Activated CD4-positive, alpha-beta T cell treated with anti-CD3 and anti-CD28 coated beads, Interleukin-2, amount 50 U/mL, for 1 hour (primary cell): ENCODE results near the gene DHRSX.
"Not testable (repeated sequence)": the region's sequence is repeated elsewhere in the genome, so short reads cannot be mapped to it uniquely, and the experiment has no call there.

ENCODE experiments used
- DNase-seq: peaks from one replicate; pipeline ENCODE4 v3.0.0-alpha.2; 2020

Gene DHRSX

DNA sequence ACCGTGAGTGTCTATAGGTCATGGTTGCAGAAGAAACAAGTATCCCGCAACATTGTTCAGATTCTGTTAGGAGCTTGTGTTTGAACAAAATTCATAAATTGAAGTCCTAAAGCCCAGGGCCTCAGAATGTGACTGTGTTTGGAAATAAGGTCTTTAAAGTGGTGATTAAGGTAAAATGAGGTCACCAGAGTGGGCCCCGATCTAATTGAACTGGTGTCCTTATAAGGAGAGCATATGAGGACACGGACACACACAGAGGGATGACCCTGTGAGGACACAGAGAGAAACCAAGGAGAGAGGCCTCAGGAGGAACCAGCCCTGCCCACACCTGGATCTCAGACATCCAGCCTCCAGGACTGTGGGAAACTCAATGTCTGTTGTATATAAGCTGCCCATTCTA is 76.9 kb downstream of the DHRSX start:
- no peak for DNase-seq

DNA sequence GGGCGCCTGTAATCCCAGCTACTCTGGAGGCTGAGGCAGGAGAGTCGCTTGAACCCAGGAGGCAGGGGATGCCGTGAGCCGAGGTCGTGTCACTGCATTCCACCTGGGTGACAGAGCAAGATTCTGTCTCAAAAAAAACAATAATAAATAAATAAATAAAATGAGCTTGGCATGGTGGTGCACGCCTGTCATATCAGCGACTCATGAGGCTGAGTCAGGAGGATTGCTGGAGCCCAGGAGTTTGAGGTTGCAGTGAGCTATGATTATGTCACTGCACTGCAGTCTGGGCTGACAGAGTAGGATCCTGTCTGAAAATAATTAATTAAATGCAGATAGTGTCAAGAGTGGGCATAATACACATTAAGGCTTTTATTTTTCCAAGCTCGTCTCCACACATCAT is 77.5 kb downstream of the DHRSX start:
- DNase-seq, result no peak

DNA sequence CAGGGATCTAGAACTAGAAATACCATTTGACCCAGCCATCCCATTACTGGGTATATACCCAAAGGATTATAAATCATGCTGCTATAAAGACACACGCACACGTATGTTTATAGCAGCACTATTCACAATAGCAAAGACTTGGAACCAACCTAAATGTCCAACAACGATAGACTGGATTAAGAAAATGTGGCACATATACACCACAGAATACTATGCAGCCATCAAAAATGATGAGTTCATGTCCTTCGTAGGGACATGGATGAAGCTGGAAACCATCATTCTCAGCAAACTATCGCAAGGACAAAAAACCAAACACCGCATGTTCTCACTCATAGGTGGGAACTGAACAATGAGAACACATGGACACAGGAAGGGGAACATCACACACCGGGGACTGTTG is 81.4 kb downstream of the DHRSX start:
- not testable (repeated sequence) for DNase-seq

DNA sequence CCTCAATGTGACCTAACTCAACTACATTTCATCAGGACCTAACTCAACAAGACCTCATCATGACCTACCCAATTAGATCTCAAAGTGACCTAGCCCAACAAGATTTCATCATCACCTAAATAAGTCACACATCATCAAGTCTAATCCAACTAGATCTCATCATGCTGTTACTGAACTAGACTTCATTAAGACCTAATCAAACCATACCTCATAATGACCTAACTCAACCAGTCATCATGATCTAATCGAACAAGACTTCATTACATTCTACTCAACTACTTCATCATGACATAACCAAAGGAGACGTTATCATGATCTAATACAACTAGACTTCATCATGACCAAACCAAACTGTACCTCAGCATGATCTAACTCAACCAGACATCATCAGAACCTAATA is 82.8 kb downstream of the DHRSX start:
- DNase-seq, result no peak

DNA sequence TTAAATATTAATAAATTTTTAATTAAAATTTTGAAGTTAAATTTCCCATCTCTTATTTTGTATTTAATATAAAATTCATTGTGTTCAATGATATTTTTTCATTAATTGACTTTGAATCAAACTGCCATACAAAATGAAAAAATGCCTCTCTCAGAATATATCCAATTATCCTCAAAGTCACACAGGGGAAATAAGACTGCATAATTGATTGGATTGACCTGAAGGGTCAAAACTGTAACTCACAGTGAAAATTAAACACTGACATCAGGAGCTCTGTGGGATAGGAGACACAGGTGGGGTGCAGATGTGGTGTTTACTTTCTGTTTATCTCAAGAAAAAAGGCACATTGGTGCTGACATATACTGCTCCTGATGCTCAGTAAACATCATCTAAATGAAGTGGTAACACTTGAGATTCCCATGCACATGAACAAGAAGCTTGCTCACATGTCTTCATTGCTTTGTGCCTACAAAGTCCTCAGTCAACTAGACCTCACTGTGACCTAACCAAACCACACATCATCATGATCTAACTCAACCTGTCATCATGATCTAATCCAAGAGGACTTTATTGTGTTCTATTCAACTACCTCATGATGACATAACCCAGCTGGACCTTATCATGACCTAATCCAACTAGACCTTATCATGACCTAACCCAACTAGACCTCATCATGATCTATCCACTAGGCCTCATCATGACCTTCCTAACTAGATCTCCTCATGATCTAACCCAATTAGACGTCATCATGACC is 83.7 kb downstream of the DHRSX start:
- no peak for DNase-seq

DNA sequence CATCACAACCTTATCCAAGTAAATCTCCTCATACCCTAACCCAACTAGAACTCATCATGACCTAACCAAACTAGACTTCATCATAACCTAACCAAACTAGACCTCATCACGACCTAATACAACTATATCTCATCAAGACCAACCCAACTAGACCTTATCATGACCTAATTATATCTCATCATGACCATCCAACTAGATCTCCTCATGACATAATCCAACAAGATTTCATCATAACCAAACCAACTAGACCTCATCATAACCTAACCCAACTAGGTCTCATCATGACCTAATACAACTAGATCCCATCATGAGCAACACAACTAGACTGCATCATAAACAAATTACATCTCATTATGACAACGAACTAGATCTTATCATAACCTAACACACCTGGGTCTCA is 86.4 kb downstream of the DHRSX start:
- no peak for DNase-seq

DNA sequence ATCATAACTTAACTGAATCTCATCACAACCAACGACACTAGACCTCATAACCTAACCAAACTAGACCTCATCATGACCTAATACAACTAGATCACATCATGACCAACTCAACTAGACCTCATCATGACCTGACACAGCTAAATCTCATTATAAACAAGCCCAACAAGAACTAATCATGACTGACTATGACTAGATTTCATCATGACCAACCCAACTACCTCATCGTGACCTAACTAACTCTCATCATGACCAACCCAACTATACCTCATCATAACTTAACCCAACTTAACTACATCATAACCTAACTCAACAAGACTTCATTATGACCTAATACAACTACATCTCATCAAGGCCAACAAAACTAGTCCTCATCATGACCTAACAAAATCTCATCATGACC is 86.8 kb downstream of the DHRSX start:
- no peak for DNase-seq

DNA sequence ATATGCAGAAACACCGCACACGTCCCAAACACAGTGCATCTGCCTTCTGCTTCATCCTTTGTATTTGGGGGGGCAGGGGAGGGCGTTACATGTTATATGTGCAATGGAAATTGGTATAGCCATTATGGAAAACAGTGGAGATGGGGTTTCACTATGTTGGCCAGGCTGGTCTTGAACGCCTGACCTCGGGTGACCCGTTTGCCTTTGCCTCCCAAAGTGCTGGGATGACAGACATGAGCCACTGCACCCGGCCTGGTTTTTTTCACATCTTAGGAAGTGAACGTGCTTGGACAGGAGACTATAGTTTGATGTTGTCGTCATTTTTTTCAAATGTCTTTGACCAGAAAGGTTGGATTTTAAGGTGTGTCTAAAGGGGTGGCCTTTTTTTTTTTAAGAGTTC is 88.6 kb downstream of the DHRSX start:
- DNase-seq, result no peak

DNA sequence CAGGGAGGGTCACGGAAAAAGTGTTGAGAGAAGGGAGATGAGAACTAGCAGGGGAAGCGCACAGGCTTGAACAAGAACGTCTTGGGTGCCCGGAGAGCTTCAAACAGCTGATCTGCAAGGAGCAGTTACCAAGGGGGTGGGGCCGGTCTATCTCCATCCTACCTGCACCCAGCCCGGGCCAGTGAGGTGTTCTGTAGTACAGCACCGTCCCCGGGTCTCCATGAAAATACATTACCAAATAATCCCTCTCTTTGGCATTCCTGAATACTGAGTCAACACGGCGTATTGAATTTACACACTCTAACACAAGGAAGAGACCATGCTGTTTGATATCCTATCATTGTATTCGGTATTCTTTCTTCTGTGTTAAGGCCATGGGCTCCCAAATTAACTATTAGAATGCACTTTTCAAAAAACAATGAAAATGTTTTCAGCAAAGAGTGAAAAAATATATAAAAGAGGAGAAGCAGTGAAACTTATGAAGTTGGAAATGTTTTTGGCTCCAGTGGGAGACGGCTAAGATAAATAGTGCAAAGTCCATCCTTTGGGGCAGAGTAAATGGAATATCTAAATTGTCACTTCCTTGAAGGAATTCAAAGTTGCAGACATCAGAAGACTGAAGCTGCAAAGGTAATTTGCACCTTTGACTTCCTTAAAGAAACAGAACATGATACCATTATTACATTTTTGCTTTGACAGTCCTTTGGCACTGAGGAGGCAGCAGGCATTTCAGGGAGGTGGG is 90.3 kb downstream of the DHRSX start:
- DNase-seq, result no peak

DNA sequence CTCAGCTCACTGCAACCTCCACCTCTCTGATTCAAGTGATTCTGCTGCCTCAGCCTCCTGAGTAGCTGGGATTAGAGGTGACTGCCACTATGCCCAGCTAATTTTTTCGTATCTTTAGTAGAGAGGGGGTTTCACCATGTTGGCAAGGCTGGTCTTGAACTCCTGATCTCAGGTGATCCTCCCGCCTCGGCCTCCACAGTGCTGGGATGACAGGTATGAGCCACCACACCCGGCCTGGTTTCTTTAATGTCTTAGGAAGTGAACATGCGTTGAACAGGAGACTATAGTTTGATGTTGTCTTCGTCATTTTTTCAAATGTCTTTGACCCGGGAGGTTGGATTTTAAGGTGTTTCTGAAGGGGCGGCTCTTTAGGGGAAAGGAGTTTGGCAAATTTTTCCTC is 91.0 kb downstream of the DHRSX start:
- no peak for DNase-seq

DNA sequence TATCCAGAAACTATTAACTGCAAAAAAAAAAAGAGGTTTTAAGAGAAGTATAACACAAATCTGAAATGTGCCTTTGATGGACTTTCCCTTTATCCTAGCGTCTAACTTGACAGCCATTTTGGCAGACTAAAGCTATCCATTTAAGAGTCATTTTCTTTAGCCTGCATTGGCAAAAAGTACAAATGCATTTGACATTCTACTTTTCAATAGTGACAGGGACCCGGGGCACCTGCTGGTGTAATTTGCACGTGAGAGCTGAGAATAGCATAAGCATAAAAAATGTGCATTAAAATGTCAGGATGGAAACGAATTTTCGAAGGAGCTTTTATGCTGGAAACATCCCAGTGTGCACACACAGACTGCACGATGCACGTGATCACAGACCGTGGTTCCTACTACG is 91.9 kb downstream of the DHRSX start:
- no peak for DNase-seq

DNA sequence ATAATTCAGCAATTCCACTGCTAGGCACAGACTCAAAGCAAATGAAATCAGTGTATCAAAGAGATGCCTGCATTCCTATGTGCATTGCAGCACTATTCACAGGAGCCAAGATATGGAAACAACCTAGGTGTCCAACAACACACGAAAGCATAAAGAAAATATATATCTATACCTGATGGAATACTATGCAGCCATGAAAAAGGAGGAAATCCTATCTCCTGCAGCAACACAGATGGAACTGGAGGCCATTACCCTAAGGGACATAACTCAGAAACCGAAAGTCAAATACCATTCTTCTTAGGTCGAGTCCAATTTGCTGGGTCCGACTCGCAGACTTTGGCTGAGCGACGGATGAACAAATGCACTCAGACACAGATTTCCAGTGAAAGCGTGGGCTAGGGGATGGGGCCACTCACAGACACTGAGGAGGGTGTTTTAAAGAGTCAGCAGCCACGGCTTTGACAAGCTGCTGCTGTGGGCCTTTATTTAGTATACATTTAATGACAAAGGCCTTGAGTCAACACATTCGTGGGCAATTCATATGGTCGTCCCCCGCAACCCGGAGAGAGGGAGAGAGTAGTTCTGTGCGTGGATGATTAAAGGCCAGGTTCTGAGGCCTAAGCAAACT is 93.8 kb downstream of the DHRSX start:
- DNase-seq, result no peak

DNA sequence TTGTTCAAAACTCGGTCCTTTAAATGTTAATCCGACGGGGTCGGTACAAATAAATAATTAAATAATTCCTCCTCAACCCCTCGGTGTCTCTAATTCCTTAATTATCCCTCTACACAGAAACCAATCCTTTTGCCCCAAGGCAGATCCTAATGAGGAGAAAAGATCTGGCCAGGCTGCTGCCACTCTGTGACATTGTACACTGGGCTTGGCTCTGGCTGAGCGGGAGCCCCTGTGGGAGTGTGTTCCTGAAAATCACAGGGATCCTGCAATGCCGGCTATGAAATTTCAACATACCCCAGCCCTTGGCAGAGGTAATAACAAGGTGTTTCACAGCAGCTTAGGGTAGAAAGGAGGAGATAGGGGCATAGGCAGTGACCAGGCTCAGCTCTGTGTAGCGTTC is 96.0 kb downstream of the DHRSX start:
- DNase-seq, result no peak

DNA sequence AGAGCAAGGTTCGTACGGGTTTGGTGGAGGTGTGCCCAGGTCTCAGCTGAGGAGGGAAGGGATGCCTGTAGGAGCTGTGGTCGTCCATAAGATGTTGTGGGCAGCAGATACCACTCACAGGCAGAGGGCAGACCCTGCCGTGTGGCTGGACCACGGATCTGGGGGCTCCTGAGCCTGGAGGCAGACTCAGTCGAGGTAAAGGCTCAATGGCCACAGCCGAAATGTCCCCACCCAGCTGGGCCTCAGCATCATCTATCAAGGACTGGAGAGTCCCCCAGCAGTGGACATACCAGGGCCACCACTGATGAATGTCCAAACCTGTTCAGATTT is 98.5 kb downstream of the DHRSX start:
- no peak for DNase-seq

DNA sequence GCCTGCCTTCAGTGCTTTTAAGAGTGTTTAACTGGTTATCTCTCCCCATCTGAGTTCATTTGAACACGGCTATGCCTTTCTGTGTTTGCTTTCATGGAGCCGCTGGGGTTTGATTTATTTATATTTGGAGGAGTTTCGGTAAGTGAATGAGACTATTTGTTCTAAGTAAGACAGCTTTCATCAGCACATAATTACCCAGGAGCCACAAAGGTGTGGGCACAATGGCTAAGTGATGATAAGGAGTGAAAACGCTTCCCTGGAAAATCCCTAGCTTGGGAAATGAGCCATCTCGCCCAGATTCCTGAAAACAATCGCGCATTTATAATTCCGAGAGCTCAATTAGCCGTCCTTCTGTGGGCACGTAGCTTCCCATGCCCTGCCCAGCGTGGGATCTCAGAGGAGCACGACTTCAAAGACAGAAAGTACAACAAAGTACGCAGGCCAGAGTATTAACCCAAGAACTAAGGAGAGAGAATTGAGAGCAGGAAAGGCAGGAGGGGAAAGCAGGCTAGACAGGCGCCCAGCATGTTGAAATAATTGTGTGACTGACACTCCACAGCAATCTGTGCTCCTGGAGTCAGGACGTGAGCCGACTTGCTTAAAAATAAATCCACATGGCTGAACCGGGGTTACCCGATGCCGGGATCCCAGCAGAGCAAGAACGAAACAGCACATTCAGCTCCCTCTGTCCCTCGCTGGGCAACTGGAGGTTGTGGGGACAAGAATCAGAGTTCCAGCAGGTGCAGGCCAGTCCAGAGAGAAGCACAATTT is 99.0 kb downstream of the DHRSX start:
- no peak for DNase-seq

DNA sequence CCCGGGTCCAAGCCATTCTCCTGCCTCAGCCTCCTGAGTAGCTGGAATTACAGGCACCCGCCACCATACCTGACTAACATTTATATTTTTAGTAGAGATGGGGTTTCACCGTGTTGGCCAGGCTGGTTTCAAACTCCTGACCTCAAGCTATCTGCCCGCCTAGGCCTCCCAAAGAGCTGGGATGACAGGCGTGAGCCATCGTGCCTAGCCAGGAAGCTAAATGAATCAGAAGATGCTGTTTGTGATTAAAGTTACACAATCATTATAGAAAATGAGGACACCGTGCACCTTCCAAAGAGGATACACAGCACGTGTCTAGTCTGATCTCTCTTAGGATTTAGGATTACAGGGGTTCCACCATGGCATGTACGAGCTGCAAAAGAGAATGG is 99.6 kb downstream of the DHRSX start:
- DNase-seq, result no peak

DNA sequence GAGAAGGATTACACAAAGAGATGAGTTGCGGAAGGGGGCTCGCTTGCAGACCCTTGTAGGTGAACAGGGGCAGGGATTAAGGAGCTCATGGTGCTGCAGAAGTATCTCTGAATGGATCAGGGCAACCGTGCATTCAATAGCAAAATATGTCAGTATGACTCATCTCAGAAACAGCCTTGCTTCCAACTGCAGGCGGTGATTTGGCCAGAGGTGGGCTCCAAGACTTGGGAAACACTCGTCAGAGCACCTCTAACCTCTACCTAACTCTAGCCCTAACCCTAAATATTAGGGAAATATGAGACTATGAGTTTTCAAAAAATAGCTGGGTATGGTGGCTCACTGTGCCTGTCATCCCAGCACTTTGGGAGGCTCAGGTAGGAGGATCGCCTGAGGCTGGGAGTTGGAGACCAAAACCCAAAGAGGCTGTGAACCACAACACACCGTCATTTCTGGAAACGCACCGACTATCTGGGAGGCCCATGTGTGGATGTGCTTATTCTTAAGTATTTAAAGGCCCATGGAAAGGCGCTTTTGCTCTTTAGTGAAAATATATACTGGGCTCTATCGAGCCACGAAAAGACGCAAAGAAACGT is 102.6 kb downstream of the DHRSX start:
- DNase-seq, result no peak

DNA sequence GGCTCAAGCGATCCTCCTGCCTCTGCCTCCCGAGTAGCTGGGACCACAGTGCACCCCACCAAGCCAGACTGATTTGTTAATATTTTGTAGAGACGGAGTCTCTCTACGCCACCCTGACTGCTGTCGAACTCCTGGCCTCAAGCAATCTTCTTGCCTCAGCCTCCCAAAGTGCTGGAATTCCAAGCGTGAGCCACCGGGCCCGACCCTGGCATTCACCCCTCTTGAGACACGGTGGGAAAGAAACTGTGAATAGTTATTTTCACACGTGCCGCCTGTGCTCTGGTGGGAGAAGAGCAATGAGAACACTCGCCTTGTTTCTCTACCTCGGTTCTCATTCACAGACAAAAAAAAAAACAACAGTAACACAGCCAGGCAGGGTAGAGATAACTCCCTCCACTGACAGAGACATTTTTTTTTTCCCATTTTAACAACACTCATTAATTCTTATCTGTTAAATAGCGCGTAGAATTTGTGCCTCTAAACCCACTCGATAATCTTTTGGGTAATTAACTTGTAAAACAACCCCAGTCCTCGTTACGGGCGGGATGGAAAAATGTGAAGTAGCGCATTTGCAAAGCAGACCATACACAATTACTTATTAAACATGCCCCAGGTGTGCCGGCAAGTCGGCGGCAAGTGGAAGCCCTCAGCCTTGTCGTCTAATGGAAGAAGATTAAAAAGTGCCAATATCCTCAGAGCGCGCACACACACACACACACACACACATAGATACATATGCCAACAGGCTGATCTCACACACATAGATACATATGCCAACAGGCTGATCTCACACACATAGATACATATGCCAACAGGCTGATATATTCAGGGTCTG is 103.3 kb downstream of the DHRSX start:
- no peak for DNase-seq

DNA sequence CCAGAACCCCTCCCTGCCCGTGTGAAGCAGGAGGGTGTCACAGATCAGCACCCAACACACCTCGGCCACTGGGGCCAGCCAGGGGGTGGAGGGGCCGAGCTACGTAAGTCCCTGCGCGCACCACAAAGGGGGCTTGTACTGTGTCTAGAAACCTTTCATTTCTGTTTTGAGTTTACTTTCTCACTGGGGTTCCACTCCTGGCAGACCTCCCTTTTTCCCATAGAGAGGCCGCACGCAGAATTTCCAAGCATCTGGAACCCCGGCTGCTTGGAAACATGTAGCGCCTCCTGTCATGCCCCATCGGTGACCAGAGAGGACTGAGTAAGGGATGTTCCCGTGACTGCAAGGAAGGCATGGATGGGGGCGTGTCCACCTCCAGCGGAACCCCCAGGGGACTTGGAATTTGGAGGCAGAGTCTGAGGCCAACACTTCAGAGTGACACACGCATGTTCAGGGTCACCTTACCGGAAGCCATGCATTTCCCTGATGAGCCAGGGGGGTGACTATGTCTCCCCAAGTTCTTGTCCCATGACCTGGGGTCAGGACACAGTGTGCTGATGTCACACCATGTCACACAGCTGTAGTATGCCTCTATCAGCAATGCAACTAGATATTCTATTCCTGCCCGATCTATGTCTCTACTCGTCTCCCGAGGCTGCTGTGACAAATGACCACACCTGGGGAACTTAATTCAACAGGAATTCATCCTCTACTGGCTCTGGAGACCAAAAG is 105.3 kb downstream of the DHRSX start:
- DNase-seq, result no peak

DNA sequence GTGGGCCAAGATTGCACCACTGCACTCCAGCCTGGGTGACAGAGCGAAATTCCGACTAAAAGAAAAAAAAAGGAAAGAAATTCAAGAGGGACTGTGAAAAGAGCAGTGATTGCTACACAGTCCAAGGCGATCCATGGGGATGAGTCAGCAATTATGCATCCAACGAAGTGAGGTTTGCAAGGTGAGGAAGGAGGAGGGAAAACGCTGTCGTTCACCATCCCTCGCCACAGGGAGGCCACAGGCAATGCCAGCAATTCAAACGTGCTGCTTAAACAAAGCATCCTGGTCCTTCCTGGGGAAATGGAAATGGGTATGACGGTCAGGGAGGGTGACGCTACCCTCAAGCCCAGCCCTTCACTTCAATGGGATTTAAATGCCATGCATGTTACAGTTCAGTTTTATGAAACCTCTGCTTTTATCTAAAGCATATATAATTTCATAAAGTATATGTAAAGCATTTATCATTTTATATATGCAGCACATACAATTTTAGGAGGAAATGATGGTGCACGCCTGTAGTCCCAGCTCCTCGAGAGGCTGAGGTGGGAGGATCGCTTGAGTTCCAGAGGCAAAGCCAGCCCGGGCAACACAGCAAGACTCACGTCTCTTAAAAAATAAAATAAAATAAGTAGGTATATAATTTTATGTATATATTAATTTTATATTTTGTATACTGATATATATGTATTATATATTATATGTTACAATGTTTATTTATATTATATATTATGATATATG is 108.7 kb downstream of the DHRSX start:
- no peak for DNase-seq

DNA sequence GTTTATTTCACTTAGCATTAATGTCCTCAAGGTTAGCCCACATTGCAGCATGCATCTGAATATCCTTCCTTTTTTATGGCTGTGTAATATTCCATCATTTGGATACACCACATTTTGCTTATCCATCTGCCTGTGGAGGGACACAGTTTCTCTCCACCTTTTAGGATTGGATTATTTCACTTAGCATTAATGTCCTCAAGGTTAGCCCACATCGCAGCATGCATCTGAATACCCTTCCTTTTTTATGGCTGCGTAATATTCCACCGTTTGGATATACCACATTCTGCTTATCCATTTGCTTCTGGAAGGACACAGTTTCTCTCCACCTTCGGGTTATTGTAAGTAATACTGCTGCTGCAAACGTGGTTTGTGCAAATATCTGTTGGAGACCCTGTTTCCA is 110.0 kb downstream of the DHRSX start:
- DNase-seq, result no peak
